Measurements from ENCODE around the gene OR51A7.
"Not testable (repeated sequence)": the region's sequence is repeated elsewhere in the genome, so short reads cannot be mapped to it uniquely, and the experiment has no call there.

Gene OR51A7

GRCh38 chr11:4947505-4947904 is 43.9 kb downstream of the OR51A7 start, which contains the start of gene OR51A4:
Gene OR51A4, minus strand, starts transcription at chr11:4947605. Its CDS starts 505 bp downstream, at chr11:4947100.
- no peak for DNase-seq (ENCODE audit: low read depth in 4 of 4, low spot score in 1 of 4)

GRCh38 chr11:4955613-4956012 is 52.0 kb downstream of the OR51A7 start, which contains the start of gene OR51A2:
Gene OR51A2, minus strand, starts transcription at chr11:4955713. Its CDS starts 0 bp downstream, at chr11:4955713.
- not testable (repeated sequence) for DNase-seq (ENCODE audit: low read depth in 4 of 4, low spot score in 1 of 4)

- DNase-seq (ENCODE audit: low read depth in 4 of 4, low spot score in 1 of 4): no peak
These were observed 53.8 kb downstream of the OR51A7 start for GRCh38 chr11:4957396-4957795.
